HFF-Myc (cell line): ENCODE results near the gene DNAH9.

Source experiments
- DNase-seq: peaks from one replicate; pipeline ENCODE4 v3.0.0-alpha.2; 2011; ENCODE audit warnings: low read depth; ENCODE audit errors: extremely low read depth
- H3K4me3 ChIP-seq: replicated peaks from 2 replicates; pipeline ENCODE4 v1.5.1; 2011; ENCODE audit warnings: low read depth, mild to moderate bottlenecking, control low read depth, low read length
- CTCF ChIP-seq: IDR thresholded peaks from 2 replicates; pipeline ENCODE4 v1.5.1; 2012; ENCODE audit warnings: mild to moderate bottlenecking, low read depth, low read length, control low read depth; ENCODE audit errors: missing control alignments

DNAH9 gene

GRCh38 chr17:11916091-11916490 lies 317.8 kb downstream of the DNAH9 start:
- H3K4me3 ChIP-seq = no peak overlapping the region
- no peak for DNase-seq
- TF ChIP-seq CTCF = no peak

- no peak for DNase-seq
- no peak for TF ChIP-seq CTCF
- no peak overlapping the region for H3K4me3 ChIP-seq
Measured at GRCh38 chr17:11917415-11917814, 319.1 kb downstream of the DNAH9 start.

- DNase-seq = no peak
- TF ChIP-seq CTCF = no peak
- H3K4me3 ChIP-seq = no peak overlapping the region
Measured at GRCh38 chr17:11921296-11921695, 323.0 kb downstream of the DNAH9 start.

- DNase-seq = no peak
- TF ChIP-seq CTCF = no peak
- no peak overlapping the region for H3K4me3 ChIP-seq
Measured at GRCh38 chr17:11922638-11923037, 324.4 kb downstream of the DNAH9 start.

GRCh38 chr17:11924076-11924475 lies 325.8 kb downstream of the DNAH9 start:
- no peak for DNase-seq
- H3K4me3 ChIP-seq = no peak overlapping the region
- TF ChIP-seq CTCF = no peak

GRCh38 chr17:11925262-11926021 lies 327.2 kb downstream of the DNAH9 start:
- no peak for TF ChIP-seq CTCF
- H3K4me3 ChIP-seq = no peak overlapping the region
- no peak for DNase-seq

GRCh38 chr17:11928436-11928835 lies 330.2 kb downstream of the DNAH9 start:
- H3K4me3 ChIP-seq = no peak overlapping the region
- TF ChIP-seq CTCF = no peak
- no peak for DNase-seq
